HepG2 (cell line): Measurements from ENCODE around the gene TM7SF3. TPM values are rescaled to one million over a fixed set of nuclear protein-coding genes. Genes with fewer than 3 reads are reported as not detected.

Experiments
- ATAC-seq: fragments of 200-7000 bp; cut with Tn5 transposase; 3 replicates; pipeline ENCODE4 v1.9.1; 2020; ENCODE audit warnings: mild to moderate bottlenecking, moderate library complexity
- BruUV-seq: library from RNA; stranded (reverse); fragments of 400-500 nt; replicated peaks from 2 replicates; lab custom pipeline; 2021; lab: Mats Ljungman, UMichigan
- CTCF ChIA-PET: fragments of 300-600 bp; formaldehyde crosslinking; extraction: SDS; loops from one replicate; lab custom pipeline; 2021; ENCODE audit warnings: low total read pairs, inconsistent platforms, low intra/inter-chr PET ratio; lab: Yijun Ruan, JAX
- POLR2A ChIA-PET: fragments of 350-600 bp; sonication (Branson Sonifier 250); formaldehyde crosslinking; loops from one replicate; lab custom pipeline; 2020; ENCODE audit warnings: antibody characterized with exemption, inconsistent platforms; lab: Yijun Ruan, JAX
- DNase-seq: peaks from one replicate; pipeline ENCODE4 v3.0.0-alpha.2; 2015; ENCODE audit warnings: low spot score
- FAIRE-seq: peaks from 3 replicates; lab custom pipeline; 2011; peaks lifted over from hg19 to GRCh38; lab: Jason Lieb, UNC
- H2AFZ ChIP-seq: one replicate; pipeline ENCODE4 v1.6.1; 2011; ENCODE audit warnings: low read length, inconsistent platforms
- H3K27ac ChIP-seq: fragments of 300-600 bp; 3 replicates; pipeline ENCODE4 v1.8.0; 2011; ENCODE audit warnings: mixed run types, mild to moderate bottlenecking, mixed read lengths, low read length, inconsistent platforms; ENCODE audit not compliant: insufficient read depth; ENCODE audit errors: extremely low read length
- H3K27me3 ChIP-seq, 2 experiments: fragments of 200-600 bp in 1 of 2; 2 replicates in 1 of 2; 3 replicates in 1 of 2; pipeline versions ENCODE4 v1.6.0 to v1.8.0; 2011; ENCODE audit warnings: low read length in 2 of 2, mild to moderate bottlenecking in 2 of 2, moderate library complexity in 2 of 2, inconsistent platforms in 1 of 2; ENCODE audit not compliant: insufficient read depth in 2 of 2, control insufficient read depth in 1 of 2
- H3K36me3 ChIP-seq, 2 experiments: fragments of 200-600 bp in 1 of 2; replicated peaks in 1 of 2; 2 replicates in 1 of 2; 3 replicates in 1 of 2; pipeline versions ENCODE4 v1.5.1 to v1.8.0; 2011; ENCODE audit warnings: low read length in 2 of 2, inconsistent platforms in 1 of 2; ENCODE audit not compliant: insufficient read depth in 2 of 2, control insufficient read depth in 1 of 2
- H3K4me1 ChIP-seq: 2 replicates; pipeline ENCODE4 v1.5.1; 2012; ENCODE audit warnings: low read length, inconsistent platforms; ENCODE audit not compliant: insufficient read depth
- H3K4me2 ChIP-seq: 2 replicates; pipeline ENCODE4 v1.6.0; 2011; ENCODE audit warnings: low read depth, low read length, inconsistent platforms
- H3K4me3 ChIP-seq, 3 experiments: fragments of 200-600 bp in 1 of 3; sonication (generic), shearing (Covaris generic) in 1 of 3; replicated peaks in 1 of 3; 2 replicates each; pipeline ENCODE4 v1.5.1; 2011 to 2016; ENCODE audit warnings: low read length in 3 of 3, inconsistent platforms in 2 of 3, low read depth in 2 of 3, mild to moderate bottlenecking in 2 of 3, control low read depth in 1 of 3, mixed read lengths in 1 of 3; ENCODE audit not compliant: insufficient read depth in 1 of 3
- H3K79me2 ChIP-seq: one replicate; pipeline ENCODE4 v1.6.1; 2011; ENCODE audit warnings: low read length, inconsistent platforms; ENCODE audit not compliant: insufficient read depth
- H3K9ac ChIP-seq: 2 replicates; pipeline ENCODE4 v1.6.0; 2011; ENCODE audit warnings: mild to moderate bottlenecking, low read depth, low read length, inconsistent platforms; ENCODE audit not compliant: insufficient read depth
- H3K9me3 ChIP-seq: 2 replicates; pipeline ENCODE4 v1.5.1; 2012; ENCODE audit warnings: mild to moderate bottlenecking, low read length
- H4K20me1 ChIP-seq: 2 replicates; pipeline ENCODE4 v1.6.0; 2011; ENCODE audit warnings: inconsistent platforms, mild to moderate bottlenecking, low read length, moderate library complexity; ENCODE audit not compliant: insufficient read depth
- ARID3A ChIP-seq: IDR thresholded peaks from 2 replicates; pipeline ENCODE4 v1.6.1; 2012; ENCODE audit warnings: low read depth, low read length, improper control_type of control experiment
- ATAD3A ChIP-seq: sonication (generic); formaldehyde crosslinking; IDR thresholded peaks from 2 replicates; pipeline ENCODE4 v1.4.0; 2020; ENCODE audit warnings: missing genetic modification reagents
- HNF1A ChIP-seq, 2 experiments: sonication (generic) in 1 of 2; formaldehyde crosslinking in 1 of 2; IDR thresholded peaks; 2 replicates each; pipeline versions ENCODE4 v1.4.0 to v1.6.1; 2016 to 2020; ENCODE audit warnings: borderline replicate concordance in 1 of 2, low read depth in 1 of 2, mild to moderate bottlenecking in 1 of 2, missing genetic modification reagents in 1 of 2
- NR2F2 ChIP-seq: IDR thresholded peaks from 2 replicates; pipeline ENCODE4 v1.6.1; 2012; ENCODE audit warnings: low read depth, inconsistent platforms, borderline replicate concordance
- SMC3 ChIP-seq: IDR thresholded peaks from 2 replicates; pipeline ENCODE4 v1.6.1; 2011; ENCODE audit warnings: low read length, improper control_type of control experiment
- TBX2 ChIP-seq: sonication (generic); formaldehyde crosslinking; IDR thresholded peaks from 2 replicates; pipeline ENCODE4 v1.5.0; 2020; ENCODE audit warnings: missing genetic modification reagents, mild to moderate bottlenecking, borderline replicate concordance
- THRA ChIP-seq: sonication (generic); formaldehyde crosslinking; IDR thresholded peaks from 2 replicates; pipeline ENCODE4 v1.4.0; 2020; ENCODE audit warnings: missing genetic modification reagents, borderline replicate concordance
- ZNF362 ChIP-seq: sonication (generic); formaldehyde crosslinking; IDR thresholded peaks from 2 replicates; pipeline ENCODE4 v1.4.0; 2020; ENCODE audit warnings: missing genetic modification reagents, mild to moderate bottlenecking, borderline replicate concordance
- ZNF570 ChIP-seq: sonication (generic); formaldehyde crosslinking; IDR thresholded peaks from 2 replicates; pipeline ENCODE4 v1.4.0; 2020; ENCODE audit warnings: mild to moderate bottlenecking, missing genetic modification reagents, borderline replicate concordance
- ZNF784 ChIP-seq: sonication (generic); formaldehyde crosslinking; IDR thresholded peaks from 2 replicates; pipeline ENCODE4 v1.5.1; 2020; ENCODE audit warnings: missing genetic modification reagents, mild to moderate bottlenecking, borderline replicate concordance
- WGBS: methylation state at CpG from one replicate; pipeline ENCODE4 v1.1.6; 2017; ENCODE audit warnings: low lambda C conversion rate; 5-methylcytosine and 5-hydroxymethylcytosine counted together
- in situ Hi-C: cut with HindIII; loops from 2 replicates; pipeline ENCODE4 v1.10.0; 2017; ENCODE audit warnings: low pct_unique_long_range_greater_than_20kb; ENCODE audit not compliant: extremely low pct_ligation_motif_present
- intact Hi-C: fragments of 100-400 bp; cut with micrococcal nuclease; formaldehyde crosslinking; loops from one replicate; pipeline ENCODE4 v1.10.0; 2022; ENCODE audit not compliant: unreplicated experiment
- polyA plus RNA-seq, 8 experiments: library from polyadenylated mRNA; depleted of rRNA in 3 of 8; stranded (reverse) in 7 of 8; unstranded in 1 of 8; fragments of >200 nt; fragmentation: Illumina TruSeq in 4 of 8; extraction: Trizol in 4 of 8; gene quantifications; 2 replicates each; pipeline versions ENCODE4 v1.2.1 to v1.2.3, GENCODE V29; 2011 to 2016; ENCODE audit warnings: low read depth in 4 of 8, missing spikeins in 1 of 8, mixed read lengths in 1 of 8; ENCODE audit not compliant: insufficient read depth in 1 of 8
- total RNA-seq, 5 experiments: library from RNA; depleted of rRNA; stranded (reverse); fragments of >200 nt; fragmentation: Illumina TruSeq; extraction: Trizol; gene quantifications; 2 replicates each; pipeline ENCODE4 v1.2.3, GENCODE V29; 2016; ENCODE audit warnings: low read depth in 1 of 5

Gene TM7SF3
- total and polyA plus RNA-seq, 2 of the 13 experiments (the other 11 are each of a cell fraction or from before 2014, with no cell fraction given) = 116 to 142 TPM

- ChIA-PET CTCF (interaction anchor here (0.6 to 1.8 kb wide), 3 partner anchors 108 to 126 kb away, joined by 3 to 4 read pairs (median 3); no protein-coding TSS in a partner anchor), POLR2A (no interaction called here)
- ATAC-seq (no peak), DNase-seq (no peak), FAIRE-seq (no peak)
- peak overlapping the region in 2 of 3 experiments; percentile 71 to 90; a peak in 3 of 6 replicates for H3K4me3 ChIP-seq
- H3K27me3 ChIP-seq = no peaks in the 10 kb centered on the region; a peak in 1 of 5 replicates
- peak overlapping the region; percentile 99 for H3K4me2 ChIP-seq
- in situ Hi-C loops (no loop called here), intact Hi-C loops (loop anchor here (1.0 kb wide), 1 partner anchor 291 kb away; no protein-coding TSS in a partner anchor)
- BruUV-seq = no TSS peak
- H3K4me1 ChIP-seq = peaks cover 53% of the 10 kb centered on the region
- H3K9me3 ChIP-seq = no peaks in the 10 kb centered on the region
- 0% methylated on average over 2 of the region's 2 CpGs for WGBS
- peaks cover 0 to 1% of the 10 kb centered on the region in 2 experiments; a peak in 1 of 5 replicates for H3K36me3 ChIP-seq
- peaks cover 27% of the 10 kb centered on the region for H3K79me2 ChIP-seq
- H2AFZ ChIP-seq = peak overlapping the region; percentile 95
- no peaks in the 10 kb centered on the region for H4K20me1 ChIP-seq
- H3K9ac ChIP-seq = no peak overlapping the region; the same call in 1 of the 2 replicates
- H3K27ac ChIP-seq = no peak overlapping the region
- TF ChIP-seq ZNF570 = no peak
- TF ChIP-seq SMC3 = peak; percentile 12; the same call in 1 of the 2 replicates
- no peak for TF ChIP-seq THRA
- TF ChIP-seq ZNF784 (CRISPR knock-in tag) = no peak
- no peak for TF ChIP-seq ATAD3A (CRISPR knock-in tag)
- no peak for TF ChIP-seq HNF1A (IDR thresholded peaks at IDR 0.05; ENCODE audit: low read depth)
- no peak for TF ChIP-seq HNF1A (CRISPR knock-in tag; IDR thresholded peaks at IDR 0.05; ENCODE audit: borderline replicate concordance)
- TF ChIP-seq ARID3A = peak; percentile 75
- TF ChIP-seq ZNF362 = 0 out of 2 replicates have a peak, but pooled peaks have one; percentile 19
- TF ChIP-seq NR2F2 = no peak
- TF ChIP-seq TBX2 (CRISPR knock-in tag) = no peak
These were observed 1.5 kb upstream of the TM7SF3 start for GRCh38 chr12:27015730-27016076.
